K562 (cell line): Measurements from ENCODE around the gene CD74. TPM values are rescaled to one million over a fixed set of nuclear protein-coding genes. Genes with fewer than 3 reads are reported as not detected.

ENCODE experiments used
- ATF1 ChIP-seq, 2 experiments: fragments of 450-650 bp in 1 of 2; IDR thresholded peaks; 2 replicates each; pipeline ENCODE4 v1.6.1; 2016; ENCODE audit warnings: missing compliant biosample characterization in 1 of 2, missing genetic modification characterization in 1 of 2
- BHLHE40 ChIP-seq: IDR thresholded peaks from 2 replicates; pipeline ENCODE4 v1.6.1; 2011; ENCODE audit warnings: low read length, improper control_type of control experiment
- CREB1 ChIP-seq, 2 experiments: sonication (generic) in 1 of 2; formaldehyde crosslinking in 1 of 2; IDR thresholded peaks; 2 replicates each; pipeline versions ENCODE4 v1.6.1 to v1.8.0; 2012 to 2022; ENCODE audit warnings: inconsistent platforms in 1 of 2, mild to moderate bottlenecking in 1 of 2, missing genetic modification reagents in 1 of 2, moderate library complexity in 1 of 2
- CREM ChIP-seq: IDR thresholded peaks from 2 replicates; pipeline ENCODE4 v1.6.1; 2014; ENCODE audit warnings: antibody characterized with exemption, low read depth
- E2F4 ChIP-seq: sonication (generic); formaldehyde crosslinking; IDR thresholded peaks from 2 replicates; pipeline ENCODE4 v1.8.0; 2022; ENCODE audit warnings: mild to moderate bottlenecking, low read depth, missing genetic modification reagents
- E2F6 ChIP-seq, 2 experiments: IDR thresholded peaks; 2 replicates each; pipeline ENCODE4 v1.6.1; 2011; ENCODE audit warnings: borderline replicate concordance in 1 of 2, control low read depth in 1 of 2, low read depth in 1 of 2, low read length in 1 of 2, mild to moderate bottlenecking in 1 of 2, mixed read lengths in 1 of 2, moderate library complexity in 1 of 2; ENCODE audit not compliant: insufficient read depth in 1 of 2, insufficient read length in 1 of 2, poor library complexity in 1 of 2, severe bottlenecking in 1 of 2; ENCODE audit errors: extremely low read depth in 1 of 2
- EP400 ChIP-seq: fragments of 450-650 bp; IDR thresholded peaks from 2 replicates; pipeline ENCODE4 v1.6.1; 2017; ENCODE audit warnings: antibody characterized with exemption, mild to moderate bottlenecking, moderate library complexity
- FOS ChIP-seq: IDR thresholded peaks from 3 replicates; pipeline ENCODE4 v1.6.1; 2011; ENCODE audit not compliant: insufficient read length; ENCODE audit errors: extremely low read depth
- NFIC ChIP-seq: fragments of 450-650 bp; IDR thresholded peaks from 2 replicates; pipeline ENCODE4 v1.6.1; 2017; ENCODE audit warnings: mild to moderate bottlenecking, inconsistent platforms
- RBM25 ChIP-seq: fragments of 200-400 bp; formaldehyde crosslinking; IDR thresholded peaks from 2 replicates; pipeline ENCODE4 v1.6.1; 2018; ENCODE audit warnings: low read length, low read depth, moderate library complexity; ENCODE audit not compliant: severe bottlenecking
- RFX5 ChIP-seq: IDR thresholded peaks from 2 replicates; pipeline ENCODE4 v1.6.1; 2011; ENCODE audit warnings: low read depth, mild to moderate bottlenecking, improper control_type of control experiment, low read length
- TEAD2 ChIP-seq: fragments of 450-650 bp; IDR thresholded peaks from 2 replicates; pipeline ENCODE4 v1.6.1; 2016; ENCODE audit warnings: missing genetic modification characterization, control low read depth, missing compliant biosample characterization
- ZBTB11 ChIP-seq, 3 experiments: fragments of 200-800 bp in 1 of 3; fragments of 250-450 bp in 1 of 3; fragments of 450-650 bp in 1 of 3; sonication (Bioruptor Pico) in 1 of 3; sonication (Bioruptor generic) in 1 of 3; formaldehyde crosslinking in 1 of 3; IDR thresholded peaks; 2 replicates each; pipeline versions ENCODE4 v1.6.1 to v1.8.0; 2016 to 2022; ENCODE audit warnings: mild to moderate bottlenecking in 2 of 3, missing genetic modification characterization in 2 of 3, missing compliant biosample characterization in 1 of 3, moderate library complexity in 1 of 3
- ZNF384 ChIP-seq: IDR thresholded peaks from 2 replicates; pipeline ENCODE4 v1.6.1; 2012; ENCODE audit warnings: low read depth, low read length, improper control_type of control experiment
- ZNF431 ChIP-seq: sonication (generic); formaldehyde crosslinking; IDR thresholded peaks from 2 replicates; pipeline ENCODE4 v1.8.0; 2022; ENCODE audit warnings: mild to moderate bottlenecking, missing genetic modification reagents
- ZNF639 ChIP-seq, 2 experiments: fragments of 200-800 bp in 1 of 2; sonication (Bioruptor generic) in 1 of 2; sonication (generic) in 1 of 2; formaldehyde crosslinking in 1 of 2; IDR thresholded peaks in 1 of 2; conservative IDR thresholded peaks in 1 of 2; 2 replicates each; pipeline versions ENCODE4 v1.5.0 to v1.6.1; 2016 to 2020; ENCODE audit warnings: missing compliant biosample characterization in 1 of 2, missing genetic modification characterization in 1 of 2, missing genetic modification reagents in 1 of 2
- ZSCAN29 ChIP-seq: fragments of 450-650 bp; IDR thresholded peaks from 2 replicates; pipeline ENCODE4 v1.6.1; 2017
- polyA plus RNA-seq, 8 experiments: library from polyadenylated mRNA; depleted of rRNA in 4 of 8; stranded (reverse) in 5 of 8; unstranded in 3 of 8; fragments of >200 nt; fragmentation: Nextera tagmentation in 2 of 8; fragmentation: Illumina TruSeq in 1 of 8; extraction: Ambion mirVana in 2 of 8; extraction: Trizol in 1 of 8; gene quantifications; 2 replicates each; pipeline versions ENCODE4 v1.2.1 to v1.2.3, GENCODE V29; 2011 to 2014; ENCODE audit warnings: inconsistent platforms in 1 of 8, missing spikeins in 1 of 8
- total RNA-seq, 7 experiments: library from RNA; depleted of rRNA in 6 of 7; stranded (reverse); fragments of >200 nt in 6 of 7; fragmentation: Illumina TruSeq in 2 of 7; extraction: Trizol in 2 of 7; gene quantifications; 2 replicates each; pipeline versions ENCODE4 v1.2.1 to v1.2.3, GENCODE V29; 2011 to 2021; ENCODE audit warnings: low replicate concordance in 1 of 7
- TF ChIP-seq, protein P1 (sequence below): sonication (generic); IDR thresholded peaks from 2 replicates; pipeline ENCODE4 v1.6.1; 2016

CD74 gene
- total and polyA plus RNA-seq, 9 of the 15 experiments (the other 6 are each of a cell fraction or from before 2014, with no cell fraction given) = 0.07 to 4.8 (median 0.32) TPM

GRCh38 chr5:150410524-150411244 is 2.0 kb downstream of the CD74 start (continued):
- TF ChIP-seq RFX5 (peak; percentile 99), ZSCAN29 (no peak), EP400 (peak; percentile 23; the same call in 1 of the 2 replicates), ZBTB11 (CRISPR knock-in tag; IDR thresholded peaks at IDR 0.05) (no peak), ATF1 (CRISPR knock-in tag; IDR thresholded peaks at IDR 0.05) (no peak), ATF1 (tag; IDR thresholded peaks at IDR 0.05) (peak; percentile 93), RBM25 (peak; percentile 55), CREB1 (IDR thresholded peaks at IDR 0.05) (peak; percentile 88), CREB1 (CRISPR knock-in tag; IDR thresholded peaks at IDR 0.05) (peak; percentile 88), CREM (peak; percentile 93), ZNF384 (peak; percentile 98), FOS (peak; percentile 68), ZNF639 (CRISPR knock-in tag; conservative IDR thresholded peaks at IDR 0.05 in 1 of 2, IDR thresholded peaks at IDR 0.05 in 1 of 2) (no peak), E2F4 (CRISPR knock-in tag) (no peak), TEAD2 (no peak), E2F6 (IDR thresholded peaks at IDR 0.05; ENCODE audit: borderline replicate concordance in 1 of 2, extremely low read depth in 1 of 2, insufficient read depth in 1 of 2, insufficient read length in 1 of 2, low read depth in 1 of 2, low read length in 1 of 2, poor library complexity in 1 of 2, severe bottlenecking in 1 of 2) (no peak), ZNF431 (CRISPR knock-in tag) (no peak), BHLHE40 (peak; percentile 55), NFIC (0 out of 2 replicates have a peak, but pooled peaks have one; percentile 43)
- TF ChIP-seq, protein P1, sequence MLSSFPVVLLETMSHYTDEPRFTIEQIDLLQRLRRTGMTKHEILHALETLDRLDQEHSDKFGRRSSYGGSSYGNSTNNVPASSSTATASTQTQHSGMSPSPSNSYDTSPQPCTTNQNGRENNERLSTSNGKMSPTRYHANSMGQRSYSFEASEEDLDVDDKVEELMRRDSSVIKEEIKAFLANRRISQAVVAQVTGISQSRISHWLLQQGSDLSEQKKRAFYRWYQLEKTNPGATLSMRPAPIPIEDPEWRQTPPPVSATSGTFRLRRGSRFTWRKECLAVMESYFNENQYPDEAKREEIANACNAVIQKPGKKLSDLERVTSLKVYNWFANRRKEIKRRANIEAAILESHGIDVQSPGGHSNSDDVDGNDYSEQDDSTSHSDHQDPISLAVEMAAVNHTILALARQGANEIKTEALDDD = peak; percentile 61; the same call in 1 of the 2 replicates
